GM21526 (cell line): ENCODE data around the gene TRMO.

Experiments
- ATAC-seq: cut with Tn5 transposase; IDR thresholded peaks from one replicate; pipeline ENCODE4 v1.9.1; 2021; ENCODE audit warnings: moderate library complexity; ENCODE audit not compliant: unreplicated experiment, low FRiP score

The TRMO gene

GRCh38 chr9:97864396-97864795 lies 57.9 kb downstream of the TRMO start:
- no peak for ATAC-seq

GRCh38 chr9:97863314-97863713 lies 59.0 kb downstream of the TRMO start:
- ATAC-seq: no peak

- no peak for ATAC-seq
Observed at GRCh38 chr9:97861148-97861475, 61.2 kb downstream of the TRMO start.

GRCh38 chr9:97860451-97861147 lies 61.7 kb downstream of the TRMO start:
- ATAC-seq: no peak

GRCh38 chr9:97859346-97859745 lies 63.0 kb downstream of the TRMO start:
- no peak for ATAC-seq

DNA sequence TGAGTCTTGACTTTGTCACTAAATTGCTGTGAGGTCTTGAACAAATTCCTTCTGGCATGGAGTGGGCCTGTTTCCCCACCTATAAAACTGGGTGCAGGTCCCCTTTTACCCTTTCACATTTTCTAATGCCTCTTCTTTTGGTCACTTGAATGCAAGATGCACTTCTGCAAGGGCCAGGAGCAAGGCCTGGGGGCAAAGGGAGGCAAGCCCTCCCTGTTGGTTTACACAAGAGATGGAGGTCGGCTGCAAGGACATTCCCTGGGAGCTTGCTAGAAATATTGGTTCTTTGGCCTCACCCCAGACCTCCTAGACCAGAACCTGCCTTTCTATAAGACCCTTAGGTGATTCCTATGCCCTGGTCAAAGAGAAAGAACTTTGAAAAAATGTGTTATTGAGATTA lies 63.5 kb downstream of the TRMO start:
- no peak for ATAC-seq

DNA sequence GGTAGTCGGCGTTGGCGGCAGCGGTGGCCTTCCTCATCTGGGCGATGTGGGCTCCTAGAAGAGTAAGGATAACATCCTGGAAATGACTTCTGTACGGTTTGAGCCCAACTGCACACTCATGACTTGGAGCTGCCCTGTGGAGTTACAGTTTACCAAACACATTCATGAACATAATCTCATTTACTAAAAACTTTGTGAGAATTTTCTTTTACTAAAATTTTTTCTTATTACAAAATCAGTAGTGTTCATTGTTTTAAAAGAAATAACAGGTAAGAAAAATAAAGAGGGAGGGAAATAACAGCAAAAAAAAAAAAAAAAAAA lies 63.9 kb downstream of the TRMO start:
- no peak for ATAC-seq

GRCh38 chr9:97857606-97858392 lies 64.5 kb downstream of the TRMO start:
- ATAC-seq: no peak

DNA sequence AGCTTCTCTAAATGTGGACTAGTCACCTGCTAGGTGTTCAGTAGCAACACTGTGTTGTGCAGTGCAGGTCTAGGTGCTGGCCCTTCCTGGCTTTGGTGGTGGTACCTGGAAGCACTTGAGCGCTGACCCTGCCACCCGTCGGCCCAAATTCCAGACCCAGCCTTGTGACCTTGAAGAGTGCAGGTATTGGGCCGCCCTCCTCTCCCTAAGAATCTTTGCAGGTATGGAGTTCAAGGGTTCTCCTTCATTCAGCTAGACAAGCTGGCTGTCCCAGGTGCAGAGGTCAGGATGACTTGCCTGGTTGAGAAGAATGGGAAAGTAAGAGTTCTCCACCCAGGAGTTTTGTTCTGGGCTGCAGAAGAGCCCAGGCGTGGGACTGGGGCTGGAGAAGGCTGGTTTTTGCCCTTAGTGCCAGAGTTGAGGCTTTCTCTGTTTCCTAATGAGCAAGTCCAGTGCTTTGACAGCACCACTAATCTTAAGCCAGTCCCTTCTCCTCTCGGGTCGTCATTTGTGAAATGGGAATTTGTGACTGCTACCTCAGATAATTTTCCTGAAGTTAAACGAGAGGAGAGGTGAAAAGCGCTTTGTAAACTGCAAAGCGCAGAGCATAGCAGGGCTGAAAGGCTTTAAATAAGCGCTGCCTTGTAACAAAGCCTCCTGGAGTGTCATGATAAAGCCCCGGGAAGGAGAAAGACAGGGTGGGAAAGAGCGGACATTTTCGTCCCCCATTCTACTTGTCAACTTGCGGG lies 65.3 kb downstream of the TRMO start:
- ATAC-seq: no peak

DNA sequence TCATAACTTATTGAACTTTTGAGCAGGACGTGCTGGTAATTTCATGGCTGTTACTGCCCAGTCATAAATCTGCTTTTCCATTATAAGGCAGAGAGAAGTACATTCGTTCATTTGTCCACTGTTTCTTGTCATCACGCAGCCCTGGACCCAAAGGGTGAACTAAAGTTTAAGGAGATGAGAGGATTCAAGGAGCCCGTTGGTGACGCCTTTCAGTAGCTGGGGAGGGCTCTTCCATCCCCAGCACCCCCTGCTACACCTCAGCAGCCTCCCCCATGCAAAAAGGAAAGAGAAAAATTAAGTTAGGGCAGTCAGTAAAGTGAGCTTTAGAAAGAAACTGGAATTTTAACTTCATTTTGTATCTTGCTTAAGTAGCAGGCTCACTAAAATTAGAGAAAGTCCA lies 66.4 kb downstream of the TRMO start:
- no peak for ATAC-seq

DNA sequence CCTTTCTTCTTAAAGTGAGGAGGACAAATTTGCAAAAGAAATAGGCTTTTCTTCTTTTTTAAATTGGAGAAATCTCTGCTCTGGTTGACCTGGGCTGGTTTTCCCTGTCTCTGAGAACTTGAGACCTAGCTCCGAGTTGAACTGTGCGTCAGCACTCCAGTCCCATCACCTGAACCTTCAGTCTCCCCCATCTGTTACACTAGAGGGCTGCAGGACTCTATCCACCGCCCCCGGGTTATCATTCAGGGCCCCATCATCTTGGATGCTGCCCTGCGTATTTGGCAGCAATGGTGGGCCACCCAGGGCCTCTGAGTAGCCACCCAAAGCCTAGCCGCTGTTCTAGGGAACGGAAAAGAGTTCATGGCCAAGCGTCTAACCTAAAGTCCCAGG lies 66.8 kb downstream of the TRMO start:
- no peak for ATAC-seq

GRCh38 chr9:97854696-97855485 lies 67.4 kb downstream of the TRMO start:
- no peak for ATAC-seq
